Lung (tissue), 12 donors: ENCODE data around the gene SH3PXD2A. TPM values are rescaled to one million over a fixed set of nuclear protein-coding genes. Genes with fewer than 3 reads are reported as not detected.
A peak's percentile ranks its signal among the peaks of the same experiment; 100 is the strongest.

Experiments
- ATAC-seq: fragments of 200-7000 bp; cut with Tn5 transposase; one replicate; pipeline ENCODE4 v1.9.1; 2020; ENCODE audit warnings: moderate number of reproducible peaks; ENCODE audit not compliant: insufficient read depth, low FRiP score
- DNase-seq, 3 donors: peaks; one replicate each; pipeline ENCODE4 v3.0.0-alpha.2; 2013 to 2017
- H3K27ac ChIP-seq, 2 donors: one replicate each; pipeline ENCODE4 v1.5.1; 2013; ENCODE audit warnings: mild to moderate bottlenecking in 2 of 2, moderate library complexity in 2 of 2, control low read depth in 1 of 2, inconsistent platforms in 1 of 2, low read depth in 1 of 2, low read length in 1 of 2
- H3K27me3 ChIP-seq, 3 donors: one replicate each; pipeline ENCODE4 v1.5.1; 2013; ENCODE audit warnings: low read length in 2 of 3; ENCODE audit not compliant: control insufficient read depth in 3 of 3, insufficient read depth in 3 of 3
- H3K36me3 ChIP-seq, 4 donors: one replicate each; pipeline ENCODE4 v1.5.1; 2013; ENCODE audit warnings: low read length in 4 of 4, mild to moderate bottlenecking in 1 of 4, moderate library complexity in 1 of 4; ENCODE audit not compliant: control insufficient read depth in 4 of 4, insufficient read depth in 4 of 4
- H3K4me1 ChIP-seq, 5 donors: one replicate each; pipeline ENCODE4 v1.5.1; 2013; ENCODE audit warnings: low read length in 5 of 5, mild to moderate bottlenecking in 2 of 5, moderate library complexity in 1 of 5; ENCODE audit not compliant: control insufficient read depth in 5 of 5, insufficient read depth in 5 of 5
- H3K4me3 ChIP-seq: one replicate; pipeline ENCODE4 v1.5.1; 2013; ENCODE audit warnings: mild to moderate bottlenecking, control low read depth, moderate library complexity
- H3K9ac ChIP-seq, 2 donors: one replicate each; pipeline ENCODE4 v1.5.1; 2013; ENCODE audit warnings: low read length in 2 of 2, control low read depth in 1 of 2; ENCODE audit not compliant: insufficient read depth in 1 of 2
- H3K9me3 ChIP-seq, 4 donors: one replicate each; pipeline ENCODE4 v1.5.1; 2013; ENCODE audit warnings: low read length in 3 of 4, mild to moderate bottlenecking in 1 of 4, moderate library complexity in 1 of 4; ENCODE audit not compliant: control insufficient read depth in 4 of 4, insufficient read depth in 3 of 4
- CTCF ChIP-seq: IDR thresholded peaks from 2 replicates; pipeline ENCODE4 v1.5.1; 2012; ENCODE audit warnings: mild to moderate bottlenecking; ENCODE audit errors: control extremely low read depth, extremely low read depth
- WGBS, 2 donors: extraction: QIAGEN DNeasy Blood & Tissue Kit; methylation state at CpG; one replicate each; pipeline ENCODE4 v1.1.7; 2013; 5-methylcytosine and 5-hydroxymethylcytosine counted together
- polyA plus RNA-seq, 2 donors: library from polyadenylated mRNA; stranded (reverse); fragments of 200-250 nt; gene quantifications; one replicate each; pipeline ENCODE4 v1.2.1, GENCODE V29; 2013
- total RNA-seq, 2 donors: library from RNA; depleted of rRNA in 1 of 2; stranded (reverse); fragments of >200 nt in 1 of 2; gene quantifications; one replicate each; pipeline ENCODE4 v1.2.1, GENCODE V29; 2014 to 2021
- donor health status: control.
- donor health status: control.
- donor health status: Bipolar disorder and iron deficiency.
- donor health status: healthy.
- donor health status: DM: yes; HTN: yes; CAD: no.

Gene SH3PXD2A
- total and polyA plus RNA-seq, 4 donors, result 9.9 to 53.2 (median 29.2) TPM

DNA sequence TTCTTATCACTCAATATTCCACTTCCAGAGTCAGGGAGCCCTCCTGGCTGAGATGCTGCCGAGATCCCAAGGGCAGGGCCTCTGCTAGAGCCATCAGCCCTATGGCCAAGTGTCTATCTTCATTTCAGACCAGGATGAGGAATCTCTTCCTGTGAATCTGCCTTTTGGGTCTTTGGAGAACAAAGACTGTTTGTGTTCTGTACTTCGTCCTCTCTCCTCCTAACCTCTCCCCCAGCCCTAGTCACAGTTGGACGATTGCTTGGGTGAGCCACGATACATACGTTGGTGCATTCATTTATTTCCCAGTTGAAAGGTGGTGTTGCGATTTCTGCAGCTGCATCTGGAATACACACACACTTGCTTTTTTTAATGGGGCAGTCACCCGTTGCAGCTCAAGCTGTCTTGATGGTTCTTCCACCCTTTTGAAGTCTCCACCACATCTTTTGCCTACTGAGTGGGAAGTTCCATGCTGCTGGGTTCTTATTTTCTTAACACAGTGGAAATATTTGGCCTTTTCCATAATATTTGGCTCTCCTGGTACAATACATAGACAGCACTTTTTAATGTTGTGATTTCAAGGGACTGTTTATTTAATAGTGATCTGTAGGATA is 26.7 kb downstream of the SH3PXD2A start:
- TF ChIP-seq CTCF, result no peak
- Histone ChIP-seq H3K4me1 (peaks cover 6 to 32% (median 14%) of the 10 kb centered on the region in 5 donors), H3K27me3 (no peaks in the 10 kb centered on the region), H3K4me3 (no peak overlapping the region), H3K36me3 (peaks cover 0 to 2% (median 0%) of the 10 kb centered on the region in 4 donors), H3K9me3 (no peaks in the 10 kb centered on the region), H3K9ac (no peak overlapping the region), H3K27ac (no peak overlapping the region)
- no peak for DNase-seq
- WGBS, 2 donors, result 76 to 88% methylated on average over 7 of the region's 7 CpGs
- no peak for ATAC-seq

DNA sequence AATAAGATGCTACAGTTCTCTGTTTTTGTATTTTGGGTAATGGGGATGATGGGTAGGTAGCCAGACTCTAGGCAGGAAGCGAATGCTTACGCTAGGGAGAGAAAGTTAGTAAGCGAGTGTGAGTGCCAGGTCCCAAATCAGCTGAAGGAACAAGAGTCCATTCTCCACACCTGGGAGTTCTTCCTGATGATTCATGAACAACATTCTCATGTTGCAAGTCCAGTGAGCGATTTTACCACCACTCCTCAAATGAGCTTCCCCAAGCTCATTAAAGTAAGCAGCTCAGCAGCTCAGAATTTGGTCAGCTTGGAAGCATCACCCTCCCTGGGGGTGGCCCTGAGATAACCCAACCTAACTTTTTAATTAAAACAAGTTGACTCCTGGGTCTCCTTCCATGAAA is 27.3 kb downstream of the SH3PXD2A start:
- 85 to 90% methylated on average over 4 of the region's 4 CpGs for WGBS, 2 donors
- Histone ChIP-seq H3K9me3 (no peaks in the 10 kb centered on the region), H3K27me3 (no peaks in the 10 kb centered on the region), H3K36me3 (peaks cover 0 to 2% (median 0%) of the 10 kb centered on the region in 4 donors), H3K27ac (no peak overlapping the region), H3K4me3 (no peak overlapping the region), H3K9ac (no peak overlapping the region), H3K4me1 (peaks cover 6 to 32% (median 16%) of the 10 kb centered on the region in 5 donors)
- TF ChIP-seq CTCF, result no peak
- DNase-seq (no peak), ATAC-seq (no peak)

DNA sequence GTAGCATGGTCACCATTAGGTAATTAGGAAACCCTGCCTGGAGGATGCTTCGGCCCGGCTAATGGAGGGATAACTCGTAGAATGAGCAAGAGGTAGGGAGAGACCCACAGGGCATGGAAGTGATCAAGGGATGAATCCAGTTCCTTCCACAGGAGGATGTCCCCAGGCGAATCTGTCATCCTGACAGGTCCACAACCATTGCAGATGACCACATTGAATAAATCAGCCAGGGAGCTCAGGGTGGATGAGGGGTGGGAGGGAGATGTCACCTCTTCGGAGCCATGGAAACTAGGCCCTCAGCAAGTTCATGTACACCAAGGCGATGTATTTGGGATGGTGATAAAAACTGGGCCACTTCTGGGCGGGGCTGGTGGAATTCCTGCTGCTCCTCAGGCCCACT is 28.5 kb downstream of the SH3PXD2A start:
- H3K4me1 ChIP-seq, result peaks cover 6 to 44% (median 25%) of the 10 kb centered on the region in 5 donors
- TF ChIP-seq CTCF, result no peak
- peaks cover 0 to 2% (median 0%) of the 10 kb centered on the region in 4 donors for H3K36me3 ChIP-seq
- no peaks in the 10 kb centered on the region for H3K27me3 ChIP-seq
- no peak overlapping the region for H3K27ac ChIP-seq
- H3K9me3 ChIP-seq, result no peaks in the 10 kb centered on the region
- 98 to 100% methylated on average over 7 of the region's 7 CpGs for WGBS, 2 donors
- H3K4me3 ChIP-seq, result no peak overlapping the region
- H3K9ac ChIP-seq, result no peak overlapping the region
- no peak for DNase-seq
- no peak for ATAC-seq

- Histone ChIP-seq H3K4me1 (peaks cover 10 to 50% (median 27%) of the 10 kb centered on the region in 5 donors), H3K9me3 (no peaks in the 10 kb centered on the region), H3K27me3 (no peaks in the 10 kb centered on the region), H3K9ac (peak overlapping the region in 1 of 2 donors; percentile 42), H3K4me3 (no peak overlapping the region), H3K36me3 (peaks cover 0 to 2% (median 0%) of the 10 kb centered on the region in 4 donors), H3K27ac (no peak overlapping the region)
- WGBS, 2 donors, result 16 to 28% methylated on average over 6 of the region's 6 CpGs
- no peak for TF ChIP-seq CTCF
- no peak for ATAC-seq
- DNase-seq, result no peak
Measured at GRCh38 chr10:103824281-103824680, 31.1 kb downstream of the SH3PXD2A start.
